Measurements from ENCODE around the gene KCNT1.
A peak's percentile ranks its signal among the peaks of the same experiment; 100 is the strongest.

KCNT1 gene

DNA sequence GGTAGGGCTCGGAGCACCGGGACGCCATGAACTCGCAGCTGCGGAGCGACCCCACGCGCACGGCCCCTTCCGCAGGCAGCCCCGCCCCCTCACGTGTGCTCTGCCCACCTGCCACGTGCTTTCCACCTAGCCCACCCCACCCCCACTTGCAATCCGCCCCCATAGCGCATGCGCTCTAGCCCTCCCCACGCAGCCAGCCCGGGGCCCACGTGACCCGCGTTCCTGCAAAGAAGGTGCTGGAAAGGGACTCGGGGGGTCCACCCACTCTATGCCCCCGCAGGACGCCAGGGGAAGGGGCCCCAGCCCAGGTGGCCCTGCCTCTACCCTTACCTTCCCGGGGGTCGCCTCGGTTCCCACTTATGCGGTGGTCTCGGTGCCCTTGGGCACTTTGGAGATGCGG, 2.5 kb upstream of the KCNT1 start, which contains the start of gene SOHLH1:
TSS of gene SOHLH1 (minus strand) at position 42 of the 400 bp plus-strand sequence. CDS start at position 28, 14 bp downstream.
- DNase-seq (ENCODE audit: low spot score): no peak

DNA sequence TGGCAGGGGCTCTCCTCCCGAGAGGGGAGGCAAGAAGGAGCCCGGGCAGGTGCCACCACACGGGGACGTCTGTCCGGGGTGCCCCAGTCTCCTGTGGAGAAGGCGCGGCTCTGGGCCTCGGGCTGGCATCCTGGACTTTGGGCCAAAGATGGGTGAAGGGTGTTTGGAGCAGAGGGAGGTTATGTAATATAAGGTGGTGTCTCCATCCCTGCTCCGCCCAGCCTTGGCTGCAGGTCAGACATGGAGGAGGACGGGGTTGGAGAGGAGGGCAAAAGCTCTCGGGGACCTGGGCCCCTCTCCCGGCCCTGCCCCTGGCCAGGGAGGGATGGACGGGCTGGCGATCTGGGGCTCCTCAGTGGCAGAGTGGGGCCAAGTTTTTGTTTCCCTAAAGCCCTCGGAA, 1.5 kb upstream of the KCNT1 start:
- no peak for DNase-seq (ENCODE audit: low spot score)

DNA sequence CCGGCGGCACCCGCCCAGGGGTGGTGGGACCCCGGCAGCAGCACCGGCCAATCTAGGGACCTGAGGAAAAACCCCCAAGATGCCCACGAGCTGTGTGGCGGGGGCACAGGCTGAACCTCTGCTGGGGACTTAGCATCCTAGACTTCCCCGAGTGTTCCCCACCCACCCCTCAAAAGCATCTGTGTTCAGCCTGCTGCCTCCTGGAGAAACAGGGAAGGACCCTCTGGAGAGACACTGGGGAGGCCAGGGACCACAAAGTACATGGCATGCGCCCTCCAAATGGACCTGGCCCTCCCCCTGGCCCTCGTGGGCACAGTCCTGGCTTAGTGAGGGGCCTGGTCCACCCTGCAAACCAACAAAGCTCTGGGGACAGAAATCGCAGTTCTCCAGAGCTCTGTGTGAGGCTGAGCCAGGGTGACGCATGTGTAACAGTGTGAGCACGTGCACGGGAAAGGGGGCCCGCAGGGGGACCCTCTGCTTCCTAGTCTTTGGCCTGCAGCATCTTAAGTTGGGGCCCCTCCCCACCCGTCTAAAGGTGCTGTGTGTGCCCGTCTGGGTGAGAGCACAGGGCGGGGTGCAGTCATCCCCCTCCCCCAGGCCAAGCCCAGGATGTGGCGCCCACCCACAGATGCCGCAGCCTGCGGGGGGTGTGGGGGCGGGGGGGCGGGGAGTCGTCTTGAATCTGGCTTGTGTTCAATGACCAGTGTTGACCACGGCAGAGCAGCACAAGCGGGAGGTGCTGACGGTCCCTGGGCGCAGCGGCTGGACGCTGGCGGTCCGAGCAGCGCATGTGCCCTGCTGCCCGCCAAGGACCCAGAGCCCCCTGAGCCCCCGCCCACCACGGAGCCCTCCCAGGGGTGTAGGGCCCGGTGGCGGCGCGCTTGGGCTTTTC, 672 bp upstream of the KCNT1 start:
- peak; percentile 48 for DNase-seq (ENCODE audit: low spot score)

DNA sequence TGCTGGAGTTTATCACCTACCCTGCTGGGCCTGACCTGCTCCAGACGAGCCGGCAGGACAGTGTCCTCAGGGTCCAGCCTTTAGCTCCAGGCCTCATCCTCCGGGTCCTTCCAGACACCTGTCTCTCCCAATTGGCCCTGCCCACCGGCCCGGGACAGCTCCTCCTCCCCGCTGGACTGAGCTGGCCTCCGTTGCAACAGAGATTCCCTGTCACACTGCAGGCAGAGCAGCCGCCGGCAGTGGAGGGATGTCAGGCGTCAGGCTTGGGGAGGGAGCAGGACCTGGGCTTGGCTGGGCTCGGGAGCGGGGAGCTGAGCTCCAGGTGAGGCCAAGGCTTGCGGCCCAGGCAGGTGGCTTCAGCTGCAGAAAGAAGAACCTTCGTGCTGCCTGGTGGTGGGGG, 1.7 kb downstream of the KCNT1 start:
- no peak for DNase-seq (ENCODE audit: low spot score)

DNA sequence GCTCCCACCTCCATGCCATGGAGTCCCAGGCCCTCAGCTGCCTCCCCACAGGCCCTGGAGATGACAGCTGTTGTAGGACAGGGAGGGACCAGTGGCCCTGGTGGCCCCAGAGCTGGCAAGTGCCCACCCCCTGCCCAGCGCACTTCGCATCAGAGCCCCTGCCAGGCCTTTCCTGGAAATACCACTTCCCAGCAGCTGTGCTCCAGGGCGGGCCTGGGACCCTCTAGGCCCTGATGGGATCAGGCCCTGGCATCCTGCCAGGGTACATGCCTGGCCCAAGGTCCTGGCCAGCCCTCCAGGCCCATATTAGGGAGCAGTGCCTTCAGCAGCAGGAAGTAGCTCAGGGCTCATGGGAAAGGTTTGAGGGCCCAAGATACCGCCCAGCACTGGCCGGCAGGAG, 2.5 kb downstream of the KCNT1 start:
- no peak for DNase-seq (ENCODE audit: low spot score)

DNA sequence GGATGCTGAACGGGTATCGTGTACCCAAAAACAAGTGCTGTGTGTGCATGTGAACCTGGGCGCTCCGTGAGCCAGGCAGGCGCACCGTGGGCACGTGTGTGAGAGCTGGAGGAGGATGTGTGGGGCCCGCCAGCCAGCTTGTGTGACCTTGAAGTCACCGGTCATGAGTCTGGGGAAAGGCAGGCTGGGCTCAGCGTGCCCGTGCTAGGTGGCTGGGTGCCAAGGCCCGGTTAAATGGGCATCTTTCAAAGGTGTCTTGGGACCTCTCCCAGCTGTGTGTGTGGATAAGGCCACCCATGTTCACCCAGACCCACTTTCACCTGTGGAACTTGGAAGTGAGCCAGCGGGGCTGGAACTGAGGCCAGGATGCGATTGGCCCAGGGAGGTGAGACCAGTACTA, 3.4 kb downstream of the KCNT1 start:
- DNase-seq (ENCODE audit: low spot score): no peak

DNA sequence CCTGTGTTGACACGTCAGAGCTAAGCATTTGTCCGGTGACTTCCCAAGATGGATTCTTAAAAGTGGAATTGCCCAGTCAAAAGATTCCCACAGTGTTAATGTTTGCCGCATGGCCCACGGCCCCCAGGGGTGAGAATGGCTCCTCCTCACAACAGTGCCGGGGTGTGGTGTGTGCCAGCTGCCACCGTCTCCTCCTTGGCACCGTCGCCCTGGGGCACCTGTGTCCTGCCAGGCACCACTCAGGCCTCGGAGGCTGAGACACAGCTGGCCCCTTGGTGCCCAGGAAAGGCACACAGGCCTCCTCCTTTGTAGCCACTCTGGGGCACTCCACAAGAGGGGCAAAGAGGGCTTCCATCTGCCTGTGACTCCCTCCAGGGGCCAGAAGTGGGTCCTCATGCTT, 4.3 kb downstream of the KCNT1 start:
- DNase-seq (ENCODE audit: low spot score): no peak

DNA sequence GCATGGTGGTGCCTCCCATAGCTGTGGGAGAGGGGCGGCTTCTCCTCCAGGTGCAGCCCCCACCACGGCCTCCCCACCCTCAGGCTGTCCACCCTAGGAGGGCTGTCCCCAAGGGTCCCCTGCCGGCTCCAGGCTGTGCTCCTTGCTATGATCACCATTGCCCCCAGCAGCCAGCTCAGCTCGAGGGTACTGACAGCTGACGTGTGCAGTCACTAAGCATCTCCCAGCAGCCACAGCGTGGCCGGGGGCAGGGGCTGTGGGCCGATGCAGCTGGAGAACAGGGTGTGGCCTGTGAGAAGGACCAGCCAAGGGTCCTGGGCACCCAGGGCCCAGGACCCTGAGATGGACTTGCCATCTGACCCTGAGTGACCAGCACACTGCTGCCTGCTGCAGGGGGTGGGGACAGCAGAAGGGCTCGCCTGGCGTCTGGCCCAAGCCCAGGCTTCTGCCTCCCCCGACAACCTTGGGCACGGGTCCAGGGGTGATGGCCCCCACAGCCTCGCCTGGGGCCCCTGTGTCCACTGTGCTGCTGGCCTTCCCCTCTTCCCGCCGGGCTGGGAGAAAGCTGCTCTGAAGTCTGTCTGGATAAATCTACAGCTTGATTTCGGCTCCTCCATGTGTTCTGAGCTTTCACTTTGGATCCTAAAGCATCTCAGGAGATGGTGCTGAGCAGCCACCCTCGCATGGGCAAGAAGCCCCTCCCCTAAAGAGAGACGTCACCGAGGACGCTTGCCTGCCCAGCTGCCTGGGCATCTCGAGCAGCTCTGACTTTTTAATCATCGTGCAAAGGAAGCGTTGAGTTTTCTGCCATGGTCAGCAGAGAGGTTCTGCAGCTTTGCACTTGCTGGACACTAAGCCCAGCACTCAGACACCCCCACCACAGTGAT, 5.5 kb downstream of the KCNT1 start:
- no peak for DNase-seq (ENCODE audit: low spot score)

DNA sequence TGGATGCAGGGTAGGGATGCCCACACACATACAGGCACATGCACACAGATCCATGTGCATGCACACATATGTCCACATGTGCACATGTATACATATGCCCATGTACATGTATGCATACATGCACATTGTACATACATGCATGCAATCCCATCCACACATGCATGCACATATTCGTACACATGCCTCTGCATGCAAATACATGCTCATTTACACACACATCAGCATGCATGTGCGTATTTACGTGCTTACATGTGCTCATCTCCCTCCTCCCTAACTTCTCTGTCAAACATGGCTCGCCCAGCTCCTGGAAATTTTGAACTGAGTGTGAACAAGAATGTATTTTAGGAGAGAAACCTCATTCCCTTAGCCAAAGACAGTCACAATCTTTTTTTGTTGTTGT, 6.2 kb downstream of the KCNT1 start:
- DNase-seq (ENCODE audit: low spot score): no peak

DNA sequence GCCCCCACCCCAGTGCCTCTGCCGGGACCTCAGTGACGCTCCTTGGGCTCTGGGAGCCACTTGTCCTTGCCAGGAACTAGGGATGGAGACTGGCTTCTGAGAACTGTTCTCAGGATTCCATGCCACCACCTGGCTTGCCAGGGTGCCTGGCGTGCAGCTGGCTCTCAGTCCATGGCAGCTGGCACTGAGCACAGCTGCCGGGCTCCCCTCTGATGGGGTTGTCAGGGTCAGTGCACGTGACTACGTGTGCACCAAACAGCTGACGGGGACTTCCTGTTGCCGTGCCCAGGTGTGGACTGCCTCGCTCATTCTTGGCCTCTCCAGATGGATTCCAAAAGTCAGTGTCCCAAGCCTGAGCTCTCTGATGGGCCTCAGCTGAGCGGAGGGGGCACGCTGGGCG, 9.4 kb downstream of the KCNT1 start:
- DNase-seq (ENCODE audit: low spot score): no peak

DNA sequence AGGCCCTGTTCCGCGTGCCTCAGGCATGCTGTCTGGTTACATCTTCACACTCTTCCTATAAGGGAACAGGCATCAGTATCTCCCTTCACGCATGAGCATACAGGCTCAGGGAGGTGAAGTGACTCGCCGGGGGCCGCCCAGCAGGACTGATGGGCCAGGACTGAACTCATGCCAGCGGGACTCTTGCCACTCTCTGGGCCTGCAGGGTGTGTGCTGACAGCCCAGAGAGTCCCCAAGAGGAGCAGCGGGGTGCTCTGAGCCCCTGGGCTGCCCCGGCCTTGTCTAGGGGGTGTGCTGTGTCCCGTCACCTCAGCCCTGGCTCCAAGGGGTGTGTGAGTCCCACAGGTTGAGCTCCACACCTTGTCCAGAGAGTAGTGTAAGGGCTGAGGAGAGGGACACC, 9.9 kb downstream of the KCNT1 start:
- no peak for DNase-seq (ENCODE audit: low spot score)

DNA sequence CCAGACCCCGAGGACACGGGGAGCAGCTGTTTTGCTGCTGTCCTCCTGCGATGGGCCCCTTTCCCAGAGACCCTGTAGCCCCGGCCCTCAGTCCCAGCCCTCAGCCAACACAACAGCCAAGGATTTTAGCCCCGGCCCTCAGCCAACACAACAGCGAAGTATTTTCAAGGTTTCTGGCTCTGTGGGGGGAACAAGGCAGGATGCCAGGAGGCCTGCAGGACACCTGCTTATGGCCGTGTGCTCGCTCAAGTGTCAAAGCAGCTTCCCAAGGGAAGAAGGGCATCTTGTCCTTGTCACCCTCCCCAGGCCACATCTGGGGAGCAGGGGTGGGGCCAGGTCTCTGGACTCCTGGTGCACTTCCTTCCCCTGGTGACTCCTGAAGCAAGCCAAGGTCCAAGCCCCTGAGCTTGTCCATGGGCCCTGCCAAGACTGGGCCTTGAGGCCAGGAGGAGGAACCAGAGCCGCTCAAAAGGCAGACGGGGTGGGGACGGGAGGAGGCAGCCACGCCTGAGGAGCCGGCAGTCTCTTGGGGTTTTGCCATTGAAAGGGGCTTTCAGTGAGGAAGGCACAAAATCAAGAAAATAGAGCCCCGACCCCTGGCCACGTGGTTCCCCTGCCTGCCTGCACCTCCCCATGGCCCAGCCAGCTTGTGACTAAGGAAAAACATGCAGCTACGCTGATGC, 10.8 kb downstream of the KCNT1 start:
- no peak for DNase-seq (ENCODE audit: low spot score)

DNA sequence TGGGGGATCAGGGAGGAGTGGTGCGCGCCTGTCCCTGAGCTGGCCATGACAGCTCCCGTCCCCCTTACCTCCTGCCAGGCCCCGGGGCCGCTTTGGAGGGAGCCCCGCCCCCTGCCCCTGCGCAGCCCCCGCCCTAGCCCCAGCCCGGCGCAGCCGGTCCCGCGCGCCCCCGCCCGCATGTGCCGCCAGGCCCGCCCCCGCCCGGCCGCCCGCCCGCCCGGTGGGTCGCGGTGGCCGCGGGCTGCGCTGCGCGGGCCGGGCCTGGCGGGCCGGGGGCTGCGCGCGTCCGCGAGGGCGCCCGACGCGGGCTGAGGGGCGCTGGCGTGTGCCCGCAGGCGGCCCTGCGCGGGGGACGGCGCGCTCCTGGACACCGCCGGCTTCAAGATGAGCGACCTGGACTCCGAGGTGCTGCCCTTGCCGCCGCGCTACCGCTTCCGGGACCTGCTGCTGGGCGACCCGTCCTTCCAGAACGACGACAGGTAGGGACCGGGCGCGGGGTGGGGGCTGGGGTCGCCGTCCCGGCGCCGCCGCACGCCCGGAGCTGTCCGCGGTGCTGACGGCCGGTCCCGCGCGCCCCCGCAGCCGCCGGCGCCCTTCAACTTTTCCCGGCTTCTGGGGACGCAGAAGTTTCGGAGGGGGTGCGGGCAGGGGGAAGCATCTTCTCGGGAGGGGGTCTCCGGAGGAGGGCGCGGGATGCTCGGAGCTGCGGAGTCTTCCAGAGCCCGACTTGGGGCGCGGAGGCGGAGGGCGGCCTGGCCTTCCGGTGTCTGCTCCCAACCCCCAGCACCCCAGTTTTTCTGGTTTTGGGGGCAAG, 12.5 kb downstream of the KCNT1 start:
- no peak for DNase-seq (ENCODE audit: low spot score)

DNA sequence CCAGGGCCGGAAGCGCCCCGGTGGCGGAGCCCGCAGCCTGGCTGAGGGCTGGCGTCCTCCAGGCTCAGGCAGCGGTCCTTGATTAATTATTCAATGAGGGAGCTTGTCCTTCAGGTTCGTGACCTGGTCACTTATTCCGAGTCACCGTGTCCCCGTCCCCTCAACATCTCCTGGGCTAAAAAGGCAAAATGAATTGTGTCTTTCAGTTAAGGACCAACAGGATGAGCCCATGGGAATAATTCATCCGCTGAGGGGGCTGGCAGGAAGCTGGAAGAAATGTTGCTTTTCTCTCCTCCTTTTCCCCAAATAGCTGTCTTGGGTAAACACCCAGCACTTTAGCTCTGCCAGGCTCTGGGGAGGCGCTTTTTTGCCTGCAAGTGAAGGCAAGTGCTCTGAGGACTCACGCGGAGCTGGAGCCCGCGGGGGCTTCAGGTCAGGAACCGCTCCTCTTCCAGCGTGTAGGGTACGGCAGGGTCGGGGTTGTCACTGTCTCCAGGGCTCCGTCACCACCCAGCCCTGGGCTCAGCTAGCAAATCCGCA, 13.1 kb downstream of the KCNT1 start:
- DNase-seq (ENCODE audit: low spot score): no peak

DNA sequence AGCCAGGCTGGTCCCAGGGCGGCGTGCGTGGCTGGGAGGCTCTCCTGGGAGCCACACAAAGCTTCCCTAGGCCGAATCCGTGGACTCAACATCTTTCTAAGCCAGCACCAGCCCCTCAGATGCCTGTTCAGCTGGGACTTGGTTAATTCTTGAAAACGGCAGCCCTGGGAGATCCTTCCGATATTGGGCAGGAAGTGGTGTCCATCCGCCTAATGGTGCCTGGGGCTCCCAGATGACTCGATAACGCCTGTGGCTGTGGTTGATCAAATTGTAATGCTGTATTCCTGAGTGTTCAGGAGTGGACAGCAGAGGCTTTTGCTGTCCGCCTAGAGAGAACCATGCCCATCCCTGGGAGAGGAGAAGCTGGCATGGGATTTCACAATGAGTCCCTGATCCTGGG, 14.1 kb downstream of the KCNT1 start:
- no peak for DNase-seq (ENCODE audit: low spot score)

DNA sequence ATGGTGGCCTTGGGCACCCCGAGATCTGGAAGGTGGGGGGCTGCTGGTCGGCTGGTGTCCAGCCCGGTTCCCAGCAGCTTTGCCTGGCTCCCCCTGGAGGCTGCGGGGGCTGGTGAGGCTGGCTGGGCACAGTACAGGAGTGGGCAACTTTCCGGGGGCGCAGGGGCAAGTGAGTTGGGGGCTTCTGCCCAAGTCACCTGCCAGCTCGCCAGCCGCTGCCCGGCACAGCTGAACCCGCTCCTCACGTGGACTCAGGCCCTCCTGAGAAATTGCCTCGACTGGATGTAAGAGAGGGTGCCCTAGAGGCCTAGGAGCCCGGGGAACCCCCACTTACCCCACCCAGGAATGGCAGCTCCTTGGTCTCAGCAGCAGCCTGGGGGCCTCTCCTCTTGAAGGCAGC, 15.4 kb downstream of the KCNT1 start:
- DNase-seq (ENCODE audit: low spot score): no peak

DNA sequence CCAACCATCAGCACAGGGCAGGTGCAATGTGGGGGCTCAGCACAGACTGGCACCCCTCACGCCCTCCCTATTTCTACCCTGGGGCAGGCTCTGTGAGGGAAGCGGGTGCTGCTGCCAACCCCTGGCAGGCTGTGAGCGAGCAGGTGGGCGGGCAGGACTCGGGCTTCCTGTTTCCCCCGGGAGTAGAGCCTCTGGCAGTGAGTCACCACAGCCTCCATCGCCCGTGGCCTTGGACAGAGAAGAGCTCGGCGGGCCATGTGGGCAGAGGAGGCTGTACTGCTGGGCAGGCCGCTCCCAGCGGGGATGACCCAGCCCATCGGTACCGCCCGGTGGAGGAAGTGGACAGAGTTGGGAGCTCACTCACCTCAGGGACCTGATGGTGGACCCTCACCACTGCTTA, 16.6 kb downstream of the KCNT1 start:
- DNase-seq (ENCODE audit: low spot score): no peak

DNA sequence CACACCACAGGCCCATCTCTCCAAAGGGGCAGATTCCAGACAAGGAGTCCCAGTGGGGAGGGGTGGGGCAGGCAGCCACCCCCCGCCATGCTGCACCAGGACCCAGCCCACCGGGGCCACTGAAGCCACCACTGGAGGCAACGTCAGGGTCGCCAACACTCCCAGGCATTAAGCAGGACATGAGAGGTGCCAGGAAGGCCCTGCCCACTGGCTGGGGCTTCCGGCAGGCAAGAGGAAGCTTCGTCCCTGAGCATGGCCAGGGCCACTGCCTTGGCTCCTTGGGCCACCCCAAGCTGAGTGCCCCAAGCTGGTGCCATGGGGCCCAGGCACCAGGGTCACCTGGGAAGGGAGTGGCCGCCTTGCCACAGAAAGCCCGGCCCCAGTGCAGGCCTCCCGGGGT, 17.5 kb downstream of the KCNT1 start:
- no peak for DNase-seq (ENCODE audit: low spot score)

DNA sequence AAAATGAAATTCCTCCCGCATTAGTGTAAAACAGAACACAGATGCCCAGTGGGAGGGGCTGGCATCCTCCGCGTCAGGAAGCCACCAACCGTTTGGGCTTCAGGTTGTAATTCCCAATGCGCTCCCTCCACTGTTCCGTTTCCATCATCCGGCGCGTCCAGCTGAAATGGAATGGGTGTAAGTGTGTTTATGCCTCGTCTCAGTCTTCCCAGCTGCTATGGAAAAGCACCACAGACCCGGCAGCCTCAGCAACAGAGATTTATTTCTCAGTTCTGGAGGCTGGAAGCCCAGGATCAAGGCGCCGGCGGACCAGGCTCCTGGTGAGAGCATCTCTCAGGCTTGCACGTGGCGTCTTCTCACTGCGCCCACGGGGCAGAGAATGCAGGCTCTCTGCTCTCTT, 20.4 kb downstream of the KCNT1 start:
- no peak for DNase-seq (ENCODE audit: low spot score)

DNA sequence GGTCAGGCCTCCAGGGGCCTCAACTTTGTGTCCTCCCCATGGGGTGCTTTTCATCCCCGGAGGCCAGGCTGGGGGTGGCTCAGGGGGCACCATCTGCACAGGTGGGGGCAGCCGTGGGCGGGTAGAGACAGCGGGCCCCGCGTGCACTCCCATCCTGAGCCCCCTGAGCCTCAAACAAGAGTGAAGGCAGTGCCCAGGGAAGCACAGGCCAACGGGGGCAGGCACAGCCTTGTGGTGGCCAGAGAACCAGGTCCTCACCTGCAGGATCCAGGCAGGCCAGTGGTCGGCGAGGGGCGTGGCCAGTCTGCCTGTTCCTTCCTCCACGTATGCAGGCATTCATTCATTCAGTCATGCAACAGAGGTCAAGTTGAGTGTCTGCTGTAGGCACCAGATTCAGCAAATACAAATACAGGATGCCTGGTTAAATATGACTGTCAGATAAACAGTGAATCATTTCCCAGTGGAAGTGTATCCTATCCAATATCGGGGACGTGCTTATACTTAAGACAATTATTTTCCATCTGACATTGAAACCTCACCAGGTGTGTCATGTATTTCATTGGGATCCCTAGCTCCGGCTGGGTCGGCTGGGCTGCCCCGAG, 22.3 kb downstream of the KCNT1 start:
- no peak for DNase-seq (ENCODE audit: low spot score)

All from AG08396 (cell line).